ENCODE data around the gene PRKAG1. TPM values are rescaled to one million over a fixed set of nuclear protein-coding genes. Genes with fewer than 3 reads are reported as not detected.

The PRKAG1 gene
- total RNA-seq, 4 donors from 2014 or later = 40.0 to 61.4 (median 49.6) TPM

- Histone ChIP-seq H3K27me3 (no peaks in the 10 kb centered on the region), H3K4me1 (peaks cover 26% of the 10 kb centered on the region), H3K27ac (no peak overlapping the region), H3K36me3 (peaks cover 22% of the 10 kb centered on the region), H3K9me3 (no peaks in the 10 kb centered on the region), H3K4me3 (no peak overlapping the region)
- TF ChIP-seq POLR2A (IDR thresholded peaks at IDR 0.05) (no peak), EP300 (IDR thresholded peaks at IDR 0.05) (no peak), POLR2AphosphoS5 (IDR thresholded peaks at IDR 0.05) (no peak), CTCF (IDR thresholded peaks at IDR 0.05) (no peak)
- DNase-seq (ENCODE audit: low spot score in 2 of 2) = no peak
- 86% methylated on average over 4 of the region's 4 CpGs for WGBS
These were observed 65.9 kb downstream of the PRKAG1 start for GRCh38 chr12:48952691-48953090.

Other genes starting within 250 kb of the PRKAG1 start
- 10 to 100 TPM; 11.2 to 48.4 (median 19.0) TPM for gene ADCY6, start 229.7 kb downstream of the PRKAG1 start, total RNA-seq
- 10 to 100 TPM; 12.3 to 27.8 (median 17.3) TPM for gene CACNB3, start 200.3 kb downstream of the PRKAG1 start, total RNA-seq
- gene DDX23, start 166.6 kb downstream of the PRKAG1 start, total RNA-seq = 100 to 1,000 TPM in 1 of 4 donors, 10 to 100 TPM in 3; 55.0 to 125 (median 62.2) TPM
- gene RND1, start 152.9 kb downstream of the PRKAG1 start, total RNA-seq = 1 to 10 TPM in 1 of 4 donors, under 1 TPM in 2, not detected in 1; 0.40 to 1.1 (median 0.65) TPM
- gene FKBP11, start 93.3 kb downstream of the PRKAG1 start, total RNA-seq = 10 to 100 TPM in 3 of 4 donors, 1 to 10 TPM in 1; 8.9 to 18.9 (median 15.3) TPM
- 10 to 100 TPM; 78.3 to 98.7 (median 87.7) TPM for gene ARF3, start 61.3 kb downstream of the PRKAG1 start, total RNA-seq
- 1 to 10 TPM in 2 of 4 donors, under 1 TPM in 2; 0.64 to 4.3 (median 1.4) TPM for gene WNT10B, start 47.0 kb downstream of the PRKAG1 start, total RNA-seq
- not detected for gene WNT1, start 40.5 kb downstream of the PRKAG1 start, total RNA-seq
- under 1 TPM in 3 of 4 donors, not detected in 1; 0.23 to 0.45 (median 0.24) TPM for gene DDN, start 19.4 kb downstream of the PRKAG1 start, total RNA-seq
- 100 to 1,000 TPM in 2 of 4 donors, 10 to 100 TPM in 2; 88.1 to 121 (median 104) TPM for gene KMT2D, start 42.0 kb upstream of the PRKAG1 start, total RNA-seq
- gene RHEBL1, start 51.2 kb upstream of the PRKAG1 start, total RNA-seq = 1 to 10 TPM; 1.1 to 3.6 (median 1.6) TPM
- under 1 TPM; 0.15 to 0.47 (median 0.42) TPM for gene DHH, start 76.0 kb upstream of the PRKAG1 start, total RNA-seq
- gene LMBR1L, start 92.1 kb upstream of the PRKAG1 start, total RNA-seq = 100 to 1,000 TPM in 1 of 4 donors, 10 to 100 TPM in 3; 25.3 to 152 (median 62.3) TPM
- 100 to 1,000 TPM; 240 to 523 (median 441) TPM for gene TUBA1B, start 112.6 kb upstream of the PRKAG1 start, total RNA-seq
- 100 to 1,000 TPM in 3 of 4 donors, 10 to 100 TPM in 1; 70.0 to 251 (median 181) TPM for gene TUBA1A, start 170.3 kb upstream of the PRKAG1 start, total RNA-seq
- gene TUBA1C, start 246.3 kb upstream of the PRKAG1 start, total RNA-seq = 100 to 1,000 TPM; 115 to 747 (median 609) TPM